H9 (cell line): ENCODE data around the gene APOC1. TPM values are rescaled to one million over a fixed set of nuclear protein-coding genes. Genes with fewer than 3 reads are reported as not detected.

Experiments
- DNase-seq: peaks from one replicate; pipeline ENCODE4 v3.0.0-alpha.2; 2017
- H2AFZ ChIP-seq: one replicate; pipeline ENCODE4 v1.6.1; 2013; ENCODE audit warnings: mild to moderate bottlenecking, low read length, control low read depth, moderate library complexity
- H2AK5ac ChIP-seq: 2 replicates; pipeline ENCODE4 v1.6.1; 2013; ENCODE audit warnings: low read length, control low read depth, mixed read lengths; ENCODE audit not compliant: insufficient read length
- H2BK120ac ChIP-seq: one replicate; pipeline ENCODE4 v1.6.1; 2013; ENCODE audit warnings: low read depth, mild to moderate bottlenecking, low read length, control low read depth, inconsistent platforms; ENCODE audit not compliant: poor library complexity, severe bottlenecking
- H2BK12ac ChIP-seq: 2 replicates; pipeline ENCODE4 v1.6.1; 2013; ENCODE audit warnings: low read length, control low read depth, mixed read lengths, low read depth; ENCODE audit not compliant: insufficient read length
- H2BK15ac ChIP-seq: 2 replicates; pipeline ENCODE4 v1.6.1; 2013; ENCODE audit warnings: low read depth, low read length, control low read depth
- H2BK20ac ChIP-seq: one replicate; pipeline ENCODE4 v1.6.1; 2013; ENCODE audit warnings: low read depth, mild to moderate bottlenecking, low read length, control low read depth, inconsistent platforms; ENCODE audit not compliant: poor library complexity, severe bottlenecking
- H2BK5ac ChIP-seq: 2 replicates; pipeline ENCODE4 v1.6.1; 2013; ENCODE audit warnings: low read length, control low read depth, mixed read lengths; ENCODE audit not compliant: insufficient read length
- H3K14ac ChIP-seq: 2 replicates; pipeline ENCODE4 v1.6.1; 2013; ENCODE audit warnings: low read length, control low read depth; ENCODE audit not compliant: insufficient read depth
- H3K18ac ChIP-seq: 2 replicates; pipeline ENCODE4 v1.6.1; 2013; ENCODE audit warnings: low read depth, mild to moderate bottlenecking, mixed read lengths, low read length, control low read depth; ENCODE audit not compliant: insufficient read length
- H3K23ac ChIP-seq: 2 replicates; pipeline ENCODE4 v1.6.1; 2013; ENCODE audit warnings: low read length, control low read depth, mixed read lengths, low read depth; ENCODE audit not compliant: insufficient read length
- H3K23me2 ChIP-seq: 2 replicates; pipeline ENCODE4 v1.6.1; 2013; ENCODE audit warnings: low read depth, mild to moderate bottlenecking, mixed read lengths, low read length, control low read depth; ENCODE audit not compliant: insufficient read length, poor library complexity, severe bottlenecking
- H3K27ac ChIP-seq: 2 replicates; pipeline ENCODE4 v1.5.1; 2013; ENCODE audit warnings: low read length, control low read depth, mixed read lengths, low read depth; ENCODE audit not compliant: insufficient read length
- H3K27me3 ChIP-seq: 2 replicates; pipeline ENCODE4 v1.6.1; 2013; ENCODE audit warnings: low read length, control low read depth, inconsistent platforms; ENCODE audit not compliant: insufficient read depth
- H3K4ac ChIP-seq: 2 replicates; pipeline ENCODE4 v1.6.1; 2013; ENCODE audit warnings: low read depth, mild to moderate bottlenecking, control low read depth, inconsistent platforms, low read length, moderate library complexity
- H3K4me1 ChIP-seq: 2 replicates; pipeline ENCODE4 v1.6.1; 2013; ENCODE audit warnings: low read length, control low read depth, inconsistent platforms; ENCODE audit not compliant: insufficient read depth
- H3K4me2 ChIP-seq: 2 replicates; pipeline ENCODE4 v1.6.1; 2013; ENCODE audit warnings: low read length, control low read depth, mixed read lengths; ENCODE audit not compliant: insufficient read length, insufficient read depth
- H3K56ac ChIP-seq: 2 replicates; pipeline ENCODE4 v1.6.1; 2013; ENCODE audit warnings: low read depth, mild to moderate bottlenecking, mixed read lengths, low read length, control low read depth; ENCODE audit not compliant: insufficient read length
- H3K79me1 ChIP-seq: 2 replicates; pipeline ENCODE4 v1.6.1; 2013; ENCODE audit warnings: low read depth, mild to moderate bottlenecking, moderate library complexity, low read length, control low read depth, inconsistent platforms; ENCODE audit not compliant: insufficient read depth, poor library complexity, severe bottlenecking
- H3K79me2 ChIP-seq: 2 replicates; pipeline ENCODE4 v1.6.1; 2013; ENCODE audit warnings: low read length, control low read depth, inconsistent platforms; ENCODE audit not compliant: insufficient read depth
- H3K9ac ChIP-seq: 2 replicates; pipeline ENCODE4 v1.6.1; 2013; ENCODE audit warnings: low read length, control low read depth, mixed read lengths; ENCODE audit not compliant: insufficient read length; ENCODE audit errors: extremely low read depth
- H3K9me3 ChIP-seq: one replicate; pipeline ENCODE4 v1.6.1; 2013; ENCODE audit warnings: low read depth, low read length, inconsistent platforms; ENCODE audit not compliant: control insufficient read depth
- H3T11ph ChIP-seq: one replicate; pipeline ENCODE4 v1.6.1; 2013; ENCODE audit warnings: mild to moderate bottlenecking, low read length, control low read depth, inconsistent platforms
- H4K20me1 ChIP-seq: one replicate; pipeline ENCODE4 v1.6.1; 2013; ENCODE audit not compliant: control insufficient read depth, insufficient read length, insufficient read depth
- H4K5ac ChIP-seq: 2 replicates; pipeline ENCODE4 v1.6.1; 2013; ENCODE audit warnings: low read depth, mild to moderate bottlenecking, mixed read lengths, low read length, control low read depth; ENCODE audit not compliant: insufficient read length
- H4K8ac ChIP-seq: replicated peaks from 2 replicates; pipeline ENCODE4 v1.6.1; 2013; ENCODE audit warnings: low read length, control low read depth, mixed read lengths, low read depth; ENCODE audit not compliant: insufficient read length
- H4K91ac ChIP-seq: 2 replicates; pipeline ENCODE4 v1.6.1; 2013; ENCODE audit warnings: low read depth, mild to moderate bottlenecking, moderate library complexity, mixed read lengths, low read length, control low read depth; ENCODE audit not compliant: insufficient read length
- H3K27ac Mint-ChIP-seq, 3 experiments: 2 replicates in 2 of 3; 3 replicates in 1 of 3; pipeline ENCODE4 v1.8.0; 2020 to 2021; ENCODE audit warnings: mixed read lengths in 3 of 3, mild to moderate bottlenecking in 1 of 3, moderate library complexity in 1 of 3
- H3K27me3 Mint-ChIP-seq: 2 replicates; pipeline ENCODE4 v1.8.0; 2021; ENCODE audit warnings: low read depth, mild to moderate bottlenecking, moderate library complexity, mixed read lengths
- H3K36me3 Mint-ChIP-seq, 3 experiments: 2 replicates in 2 of 3; 3 replicates in 1 of 3; pipeline ENCODE4 v1.8.0; 2020 to 2021; ENCODE audit warnings: low read depth in 3 of 3, mixed read lengths in 3 of 3; ENCODE audit not compliant: insufficient read depth in 1 of 3
- H3K4me1 Mint-ChIP-seq, 2 experiments: 2 replicates each; pipeline ENCODE4 v1.8.0; 2020; ENCODE audit warnings: mixed read lengths in 2 of 2
- H3K4me3 Mint-ChIP-seq, 2 experiments: 2 replicates in 1 of 2; 3 replicates in 1 of 2; pipeline ENCODE4 v1.8.0; 2020 to 2021; ENCODE audit warnings: mild to moderate bottlenecking in 2 of 2, mixed read lengths in 2 of 2, moderate library complexity in 1 of 2
- H3K9me3 Mint-ChIP-seq, 2 experiments: 2 replicates in 1 of 2; 3 replicates in 1 of 2; pipeline ENCODE4 v1.8.0; 2020; ENCODE audit warnings: mild to moderate bottlenecking in 2 of 2, mixed read lengths in 2 of 2, moderate library complexity in 1 of 2
- WGBS: extraction: QIAGEN DNeasy Blood & Tissue Kit; methylation state at CpG from one replicate; pipeline ENCODE4 v1.1.7; 2013; ENCODE audit warnings: missing lambda C conversion rate, low lambda C conversion rate, mixed read lengths; ENCODE audit not compliant: insufficient read length; ENCODE audit errors: extremely low coverage; 5-methylcytosine and 5-hydroxymethylcytosine counted together
- total RNA-seq: library from RNA; stranded (reverse); gene quantifications from 2 replicates; pipeline ENCODE4 v1.2.1, GENCODE V29; 2021
- TF ChIP-seq, protein P1 (sequence below): fragments of 200-600 bp; sonication (generic); conservative IDR thresholded peaks from 3 replicates; pipeline ENCODE4 v1.8.0; 2021; ENCODE audit warnings: antibody characterized with exemption, mild to moderate bottlenecking

The APOC1 gene
- total RNA-seq, 1 experiment from 2014 or later, result 78.1 TPM

DNA sequence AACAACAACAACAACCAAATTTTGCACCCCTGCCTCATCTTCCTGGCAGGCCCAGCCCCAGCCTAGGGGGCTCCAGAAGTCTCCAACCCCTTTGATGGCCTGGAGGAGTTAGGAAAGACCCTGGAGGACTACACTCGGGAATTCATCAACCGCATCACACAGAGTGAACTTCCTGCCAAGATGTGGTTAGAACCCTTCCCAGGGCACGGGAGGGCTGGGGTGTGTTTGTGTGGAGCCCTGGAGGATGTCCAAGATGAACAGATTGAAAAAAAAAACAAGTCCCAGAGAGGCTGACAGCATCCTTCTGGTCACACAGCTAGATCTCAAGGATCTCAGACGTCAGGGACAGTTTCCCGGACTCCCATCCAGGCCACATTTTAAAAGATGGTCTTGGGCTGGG is 13.3 kb downstream of the APOC1 start:
- no peak overlapping the region for H3K27ac ChIP-seq
- Mint-ChIP-seq H3K27me3 (peaks cover 38% of the 10 kb centered on the region), H3K36me3 (peaks cover 0 to 2% (median 0%) of the 10 kb centered on the region in 3 experiments; a peak in 2 of 7 replicates), H3K4me3 (no peak overlapping the region), H3K27ac (no peak overlapping the region), H3K4me1 (peaks cover 14 to 19% of the 10 kb centered on the region in 2 experiments), H3K9me3 (peaks cover 0 to 3% of the 10 kb centered on the region in 2 experiments; a peak in 1 of 5 replicates)
- H2AFZ ChIP-seq, result no peak overlapping the region
- H4K5ac ChIP-seq, result no peak overlapping the region
- no peaks in the 10 kb centered on the region for H3K79me1 ChIP-seq
- no peak overlapping the region for H2BK5ac ChIP-seq
- H4K91ac ChIP-seq, result no peak overlapping the region
- H3K4me2 ChIP-seq, result no peak overlapping the region
- no peaks in the 10 kb centered on the region for H3K27me3 ChIP-seq
- H4K20me1 ChIP-seq, result no peaks in the 10 kb centered on the region
- no peak overlapping the region for H3K18ac ChIP-seq
- H3K14ac ChIP-seq, result no peak overlapping the region
- no peak overlapping the region for H3K9ac ChIP-seq
- no peak overlapping the region for H2BK12ac ChIP-seq
- H3K56ac ChIP-seq, result no peak overlapping the region
- DNase-seq, result no peak
- H2AK5ac ChIP-seq, result no peak overlapping the region
- no peak overlapping the region for H2BK120ac ChIP-seq
- no peaks in the 10 kb centered on the region for H3K23me2 ChIP-seq
- no peak overlapping the region for H2BK15ac ChIP-seq
- no peak overlapping the region for H3T11ph ChIP-seq
- no peaks in the 10 kb centered on the region for H3K9me3 ChIP-seq
- TF ChIP-seq, protein P1, sequence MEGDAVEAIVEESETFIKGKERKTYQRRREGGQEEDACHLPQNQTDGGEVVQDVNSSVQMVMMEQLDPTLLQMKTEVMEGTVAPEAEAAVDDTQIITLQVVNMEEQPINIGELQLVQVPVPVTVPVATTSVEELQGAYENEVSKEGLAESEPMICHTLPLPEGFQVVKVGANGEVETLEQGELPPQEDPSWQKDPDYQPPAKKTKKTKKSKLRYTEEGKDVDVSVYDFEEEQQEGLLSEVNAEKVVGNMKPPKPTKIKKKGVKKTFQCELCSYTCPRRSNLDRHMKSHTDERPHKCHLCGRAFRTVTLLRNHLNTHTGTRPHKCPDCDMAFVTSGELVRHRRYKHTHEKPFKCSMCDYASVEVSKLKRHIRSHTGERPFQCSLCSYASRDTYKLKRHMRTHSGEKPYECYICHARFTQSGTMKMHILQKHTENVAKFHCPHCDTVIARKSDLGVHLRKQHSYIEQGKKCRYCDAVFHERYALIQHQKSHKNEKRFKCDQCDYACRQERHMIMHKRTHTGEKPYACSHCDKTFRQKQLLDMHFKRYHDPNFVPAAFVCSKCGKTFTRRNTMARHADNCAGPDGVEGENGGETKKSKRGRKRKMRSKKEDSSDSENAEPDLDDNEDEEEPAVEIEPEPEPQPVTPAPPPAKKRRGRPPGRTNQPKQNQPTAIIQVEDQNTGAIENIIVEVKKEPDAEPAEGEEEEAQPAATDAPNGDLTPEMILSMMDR, result no peak
- no CpG with 5 or more reads among the region's 5 CpGs for WGBS
- no peaks in the 10 kb centered on the region; the same call in 1 of the 2 replicates for H3K4me1 ChIP-seq
- no peak overlapping the region for H4K8ac ChIP-seq
- no peak overlapping the region for H3K23ac ChIP-seq
- H2BK20ac ChIP-seq, result no peak overlapping the region
- H3K79me2 ChIP-seq, result no peaks in the 10 kb centered on the region
- no peak overlapping the region for H3K4ac ChIP-seq
